ENCODE data around the gene TMEM109.
A peak's percentile ranks its signal among the peaks of the same experiment; 100 is the strongest.

TMEM109 gene

GRCh38 chr11:60880643-60881282, 33.2 kb upstream of the TMEM109 start:
- peak overlapping the region; percentile 52 for H3K4me2 ChIP-seq (ENCODE audit: low read depth, low read length, poor library complexity, severe bottlenecking)
- TF ChIP-seq EZH2phosphoT487 (IDR thresholded peaks at IDR 0.05; ENCODE audit: borderline replicate concordance) = no peak
- no peak for TF ChIP-seq CTCF (conservative IDR thresholded peaks at IDR 0.05; ENCODE audit: low read length)
- H3K36me3 ChIP-seq (ENCODE audit: insufficient read depth, low read length) = no peaks in the 10 kb centered on the region
- no peak overlapping the region for H2AFZ ChIP-seq (ENCODE audit: low read length)
- H3K4me3 ChIP-seq (ENCODE audit: low read length, poor library complexity, severe bottlenecking) = no peak overlapping the region
- no peaks in the 10 kb centered on the region for H3K9me2 ChIP-seq (replicated peaks; ENCODE audit: low read depth, low read length)
- H3K27me3 ChIP-seq (ENCODE audit: insufficient read depth, low read length, poor library complexity, severe bottlenecking) = no peaks in the 10 kb centered on the region
- H4K20me1 ChIP-seq (ENCODE audit: insufficient read depth, low read length, poor library complexity, severe bottlenecking) = no peaks in the 10 kb centered on the region
- no peak overlapping the region for H3K9ac ChIP-seq (ENCODE audit: low read depth, low read length, poor library complexity, severe bottlenecking)
- no peaks in the 10 kb centered on the region for H3K79me2 ChIP-seq (ENCODE audit: insufficient read depth, low read length)
- no peaks in the 10 kb centered on the region for H3F3A ChIP-seq (ENCODE audit: low read depth)
- no peaks in the 10 kb centered on the region for H3K9me3 ChIP-seq (ENCODE audit: insufficient read depth, low read depth, low read length)
- H3K4me1 ChIP-seq (ENCODE audit: insufficient read depth, low read length, poor library complexity, severe bottlenecking) = peaks cover 42% of the 10 kb centered on the region

- no peaks in the 10 kb centered on the region for H3K9me2 ChIP-seq (replicated peaks; ENCODE audit: low read depth, low read length)
- H3K36me3 ChIP-seq (ENCODE audit: insufficient read depth, low read length) = no peaks in the 10 kb centered on the region
- H3F3A ChIP-seq (ENCODE audit: low read depth) = no peaks in the 10 kb centered on the region
- H3K4me3 ChIP-seq (ENCODE audit: low read length, poor library complexity, severe bottlenecking) = no peak overlapping the region
- H3K9ac ChIP-seq (ENCODE audit: low read depth, low read length, poor library complexity, severe bottlenecking) = no peak overlapping the region
- H3K4me2 ChIP-seq (ENCODE audit: low read depth, low read length, poor library complexity, severe bottlenecking) = no peak overlapping the region
- TF ChIP-seq CTCF (conservative IDR thresholded peaks at IDR 0.05; ENCODE audit: low read length) = peak; percentile 95
- TF ChIP-seq EZH2phosphoT487 (IDR thresholded peaks at IDR 0.05; ENCODE audit: borderline replicate concordance) = no peak
- no peaks in the 10 kb centered on the region for H4K20me1 ChIP-seq (ENCODE audit: insufficient read depth, low read length, poor library complexity, severe bottlenecking)
- H3K4me1 ChIP-seq (ENCODE audit: insufficient read depth, low read length, poor library complexity, severe bottlenecking) = peaks cover 25% of the 10 kb centered on the region
- no peaks in the 10 kb centered on the region for H3K9me3 ChIP-seq (ENCODE audit: insufficient read depth, low read depth, low read length)
- no peaks in the 10 kb centered on the region for H3K27me3 ChIP-seq (ENCODE audit: insufficient read depth, low read length, poor library complexity, severe bottlenecking)
- H2AFZ ChIP-seq (ENCODE audit: low read length) = no peak overlapping the region
- H3K79me2 ChIP-seq (ENCODE audit: insufficient read depth, low read length) = no peaks in the 10 kb centered on the region
Measured at GRCh38 chr11:60887556-60887955, 26.4 kb upstream of the TMEM109 start.

- Histone ChIP-seq H3K36me3 (ENCODE audit: insufficient read depth, low read length) (peaks cover 14% of the 10 kb centered on the region; the same call in 1 of the 2 replicates), H3K4me3 (ENCODE audit: low read length, poor library complexity, severe bottlenecking) (no peak overlapping the region), H3K27me3 (ENCODE audit: insufficient read depth, low read length, poor library complexity, severe bottlenecking) (no peaks in the 10 kb centered on the region), H3K4me1 (ENCODE audit: insufficient read depth, low read length, poor library complexity, severe bottlenecking) (peaks cover 29% of the 10 kb centered on the region), H3K79me2 (ENCODE audit: insufficient read depth, low read length) (no peaks in the 10 kb centered on the region), H4K20me1 (ENCODE audit: insufficient read depth, low read length, poor library complexity, severe bottlenecking) (no peaks in the 10 kb centered on the region), H2AFZ (ENCODE audit: low read length) (no peak overlapping the region), H3K9ac (ENCODE audit: low read depth, low read length, poor library complexity, severe bottlenecking) (peak overlapping the region; percentile 40), H3K9me3 (ENCODE audit: insufficient read depth, low read depth, low read length) (no peaks in the 10 kb centered on the region), H3K9me2 (replicated peaks; ENCODE audit: low read depth, low read length) (no peaks in the 10 kb centered on the region), H3K4me2 (ENCODE audit: low read depth, low read length, poor library complexity, severe bottlenecking) (no peak overlapping the region), H3F3A (ENCODE audit: low read depth) (no peaks in the 10 kb centered on the region)
- TF ChIP-seq CTCF (conservative IDR thresholded peaks at IDR 0.05; ENCODE audit: low read length) = no peak
- no peak for TF ChIP-seq EZH2phosphoT487 (IDR thresholded peaks at IDR 0.05; ENCODE audit: borderline replicate concordance)
Measured at GRCh38 chr11:60889869-60890311, 24.1 kb upstream of the TMEM109 start.
